PFSK-1 (cell line): Measurements from ENCODE around the gene NFIB.

Source experiments
- FOXP2 ChIP-seq: optimal IDR thresholded peaks from 2 replicates; pipeline ENCODE3; 2011; ENCODE audit warnings: borderline replicate concordance, control low read depth, inconsistent platforms; ENCODE audit not compliant: insufficient read depth; ENCODE audit errors: extremely low read length, extremely low read depth
- POLR2AphosphoS5 ChIP-seq: IDR thresholded peaks from 2 replicates; pipeline ENCODE4 v1.6.1; 2012; ENCODE audit warnings: low read depth, mild to moderate bottlenecking, control low read depth, low read length, moderate library complexity
- REST ChIP-seq, 2 experiments: IDR thresholded peaks; 2 replicates each; pipeline versions ENCODE4 v1.6.1 to v1.8.0; 2011 to 2012; ENCODE audit warnings: low read depth in 2 of 2, low read length in 2 of 2, control low read depth in 1 of 2, inconsistent platforms in 1 of 2, mild to moderate bottlenecking in 1 of 2, moderate library complexity in 1 of 2; ENCODE audit not compliant: insufficient read depth in 1 of 2
- SIN3A ChIP-seq: IDR thresholded peaks from 2 replicates; pipeline ENCODE4 v1.6.1; 2012; ENCODE audit warnings: mild to moderate bottlenecking, low read length, moderate library complexity, borderline replicate concordance; ENCODE audit not compliant: insufficient read depth
- TAF1 ChIP-seq: IDR thresholded peaks from 2 replicates; pipeline ENCODE4 v1.6.1; 2012; ENCODE audit warnings: low read length, control low read depth, borderline replicate concordance; ENCODE audit not compliant: insufficient read depth

The NFIB gene

GRCh38 chr9:14089051-14089803 lies 224.7 kb downstream of the NFIB start:
- TF ChIP-seq SIN3A (no peak), POLR2AphosphoS5 (no peak), TAF1 (no peak), FOXP2 (no peak), REST (IDR thresholded peaks at IDR 0.05; ENCODE audit: insufficient read depth in 1 of 2, low read depth in 2 of 2, low read length in 2 of 2) (no peak)

GRCh38 chr9:14087576-14087975 lies 226.4 kb downstream of the NFIB start:
- TF ChIP-seq FOXP2 (no peak), TAF1 (no peak), REST (IDR thresholded peaks at IDR 0.05; ENCODE audit: insufficient read depth in 1 of 2, low read depth in 2 of 2, low read length in 2 of 2) (no peak), POLR2AphosphoS5 (no peak), SIN3A (no peak)

- no peak for TF ChIP-seq TAF1
- no peak for TF ChIP-seq REST (IDR thresholded peaks at IDR 0.05; ENCODE audit: insufficient read depth in 1 of 2, low read depth in 2 of 2, low read length in 2 of 2)
- TF ChIP-seq FOXP2: no peak
- TF ChIP-seq SIN3A: no peak
- TF ChIP-seq POLR2AphosphoS5: no peak
These were observed 227.4 kb downstream of the NFIB start for GRCh38 chr9:14086495-14086894.

GRCh38 chr9:14085810-14086209 lies 228.1 kb downstream of the NFIB start:
- TF ChIP-seq POLR2AphosphoS5 (no peak), FOXP2 (no peak), TAF1 (no peak), SIN3A (no peak)

GRCh38 chr9:14084867-14085266 lies 229.1 kb downstream of the NFIB start:
- TF ChIP-seq POLR2AphosphoS5 (no peak), SIN3A (no peak), REST (IDR thresholded peaks at IDR 0.05; ENCODE audit: insufficient read depth in 1 of 2, low read depth in 2 of 2, low read length in 2 of 2) (no peak), TAF1 (no peak), FOXP2 (no peak)
